Adipose tissue (tissue), 3 donors: ENCODE results near the gene NDUFAF8. TPM values are rescaled to one million over a fixed set of nuclear protein-coding genes. Genes with fewer than 3 reads are reported as not detected.

Source experiments
- H3K27ac ChIP-seq: one replicate; pipeline ENCODE4 v1.5.1; 2013; ENCODE audit warnings: low read depth, low read length
- WGBS, 3 donors: extraction: QIAGEN DNeasy Blood & Tissue Kit; methylation state at CpG; one replicate each; pipeline ENCODE4 v1.1.7; 2013; 5-methylcytosine and 5-hydroxymethylcytosine counted together
- polyA plus RNA-seq, 3 donors: library from polyadenylated mRNA; stranded (reverse); fragments of 200-250 nt; gene quantifications; one replicate each; pipeline ENCODE4 v1.2.3, GENCODE V29; 2013
- donor health status: healthy with polysubstance abuse.
- donor health status: Bipolar disorder and iron deficiency.
- donor health status: healthy.

The NDUFAF8 gene
- polyA plus RNA-seq, 3 donors = 17.7 to 56.3 (median 46.2) TPM

- WGBS, 3 donors = 89 to 93% (median 91%) methylated on average over 20 to 21 of the region's 21 CpGs
- H3K27ac ChIP-seq = no peak overlapping the region
Observed at GRCh38 chr17:81233811-81234505, 5.2 kb upstream of the NDUFAF8 start.

- no peak overlapping the region for H3K27ac ChIP-seq
- 84 to 90% (median 87%) methylated on average over 13 of the region's 13 CpGs for WGBS, 3 donors
Observed at GRCh38 chr17:81234506-81234855, 4.6 kb upstream of the NDUFAF8 start.

- no peak overlapping the region for H3K27ac ChIP-seq
- WGBS, 3 donors = 86 to 88% (median 87%) methylated on average over 26 of the region's 26 CpGs
Observed at GRCh38 chr17:81234940-81235821, 3.9 kb upstream of the NDUFAF8 start.

- 89 to 92% (median 90%) methylated on average over 26 to 32 of the region's 32 CpGs for WGBS, 3 donors
Observed at GRCh38 chr17:81235822-81236740, 3.0 kb upstream of the NDUFAF8 start.

GRCh38 chr17:81236784-81237183, 2.3 kb upstream of the NDUFAF8 start:
- 91 to 93% (median 92%) methylated on average over 16 to 21 of the region's 21 CpGs for WGBS, 3 donors
- no peak overlapping the region for H3K27ac ChIP-seq

More at GRCh38 chr17:81235822-81236740, 3.0 kb upstream of the NDUFAF8 start:
- H3K27ac ChIP-seq = no peak overlapping the region

- WGBS, 3 donors = 49 to 59% (median 54%) methylated on average over 36 of the region's 36 CpGs
- H3K27ac ChIP-seq = no peak overlapping the region
Observed at GRCh38 chr17:81237591-81238489, 1.3 kb upstream of the NDUFAF8 start.

- WGBS, 3 donors = 0 to 1% (median 1%) methylated on average over 26 of the region's 26 CpGs
Observed at GRCh38 chr17:81238490-81238814, 666 bp upstream of the NDUFAF8 start.

GRCh38 chr17:81239714-81240555, 817 bp downstream of the NDUFAF8 start:
- 16 to 19% (median 17%) methylated on average over 37 of the region's 37 CpGs for WGBS, 3 donors
- H3K27ac ChIP-seq = no peak overlapping the region

More at GRCh38 chr17:81238490-81238814, 666 bp upstream of the NDUFAF8 start:
- H3K27ac ChIP-seq = no peak overlapping the region

GRCh38 chr17:81240761-81241160, 1.6 kb downstream of the NDUFAF8 start:
- no peak overlapping the region for H3K27ac ChIP-seq
- 63 to 74% (median 71%) methylated on average over 8 of the region's 8 CpGs for WGBS, 3 donors

GRCh38 chr17:81241203-81241602, 2.1 kb downstream of the NDUFAF8 start:
- no peak overlapping the region for H3K27ac ChIP-seq
- 85 to 90% (median 87%) methylated on average over 10 of the region's 10 CpGs for WGBS, 3 donors

GRCh38 chr17:81241648-81242420, 2.7 kb downstream of the NDUFAF8 start:
- 43 to 46% (median 45%) methylated on average over 26 of the region's 26 CpGs for WGBS, 3 donors
- no peak overlapping the region for H3K27ac ChIP-seq

- H3K27ac ChIP-seq = no peak overlapping the region
- WGBS, 3 donors = 69 to 76% (median 75%) methylated on average over 31 to 32 of the region's 33 CpGs
Observed at GRCh38 chr17:81242421-81243332, 3.6 kb downstream of the NDUFAF8 start.

- no peak overlapping the region for H3K27ac ChIP-seq
- 79 to 86% (median 80%) methylated on average over 10 of the region's 10 CpGs for WGBS, 3 donors
Observed at GRCh38 chr17:81243333-81243664, 4.2 kb downstream of the NDUFAF8 start.

GRCh38 chr17:81244358-81245023, 5.4 kb downstream of the NDUFAF8 start:
- H3K27ac ChIP-seq = no peak overlapping the region
- WGBS, 3 donors = 73 to 82% (median 78%) methylated on average over 24 of the region's 24 CpGs
